AG20443 (cell line): ENCODE data around the gene ENTPD3.
A peak's percentile ranks its signal among the peaks of the same experiment; 100 is the strongest.

ENCODE experiments used
- DNase-seq: peaks from one replicate; pipeline ENCODE4 v3.0.0; 2012; ENCODE audit warnings: low spot score, mixed read lengths

Gene ENTPD3

DNA sequence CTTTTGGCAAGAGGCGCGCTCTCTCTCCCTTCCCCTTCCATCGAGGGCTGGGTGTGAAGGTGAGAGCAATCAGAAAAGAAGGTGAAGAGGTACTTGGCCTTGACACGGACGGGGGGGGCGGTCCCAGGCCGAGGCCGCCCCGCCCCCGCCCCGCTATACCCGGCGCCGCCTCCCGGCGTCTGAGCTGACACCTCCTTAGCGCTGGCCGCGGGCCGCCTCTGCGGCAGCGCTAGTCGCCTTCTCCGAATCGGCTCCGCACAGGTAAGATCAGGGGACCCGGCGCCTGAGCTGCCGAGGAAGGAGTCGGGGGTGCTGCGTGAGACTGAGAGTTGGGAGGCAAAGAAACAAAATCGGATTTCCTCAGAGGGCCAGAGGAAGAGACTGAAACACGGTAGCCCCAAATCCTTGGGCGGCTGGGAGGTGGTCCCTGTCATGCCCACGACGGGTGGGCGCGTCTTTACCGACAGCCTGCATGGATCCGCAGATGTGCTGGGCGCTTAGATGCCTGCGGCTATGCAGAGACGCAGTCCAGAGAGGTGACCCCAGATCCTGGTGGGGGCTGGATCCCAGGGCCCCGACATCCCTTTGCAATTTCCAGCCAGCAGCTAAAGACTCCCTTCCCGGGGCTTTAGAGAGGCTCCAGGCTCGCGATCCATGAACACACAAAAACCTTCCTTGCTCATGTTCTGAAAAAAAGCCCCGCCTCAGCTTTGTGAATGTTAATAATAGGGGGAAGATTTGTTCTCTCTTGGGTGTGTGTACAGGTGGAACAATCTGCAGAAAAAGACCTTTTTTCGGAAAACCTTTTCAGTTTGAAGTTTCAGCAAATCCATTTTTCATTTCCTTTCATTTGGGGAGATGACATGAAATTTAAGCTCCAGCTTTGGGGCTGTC, at the start of gene ENTPD3:
Gene ENTPD3, plus strand, starts transcription at position 184 of the 894 bp plus-strand sequence. CDS start 874 bp downstream, outside the sequence.
- peak; percentile 67 for DNase-seq

- DNase-seq = no peak
Observed at GRCh38 chr3:40339871-40340270, 47.1 kb upstream of the ENTPD3 start.

DNA sequence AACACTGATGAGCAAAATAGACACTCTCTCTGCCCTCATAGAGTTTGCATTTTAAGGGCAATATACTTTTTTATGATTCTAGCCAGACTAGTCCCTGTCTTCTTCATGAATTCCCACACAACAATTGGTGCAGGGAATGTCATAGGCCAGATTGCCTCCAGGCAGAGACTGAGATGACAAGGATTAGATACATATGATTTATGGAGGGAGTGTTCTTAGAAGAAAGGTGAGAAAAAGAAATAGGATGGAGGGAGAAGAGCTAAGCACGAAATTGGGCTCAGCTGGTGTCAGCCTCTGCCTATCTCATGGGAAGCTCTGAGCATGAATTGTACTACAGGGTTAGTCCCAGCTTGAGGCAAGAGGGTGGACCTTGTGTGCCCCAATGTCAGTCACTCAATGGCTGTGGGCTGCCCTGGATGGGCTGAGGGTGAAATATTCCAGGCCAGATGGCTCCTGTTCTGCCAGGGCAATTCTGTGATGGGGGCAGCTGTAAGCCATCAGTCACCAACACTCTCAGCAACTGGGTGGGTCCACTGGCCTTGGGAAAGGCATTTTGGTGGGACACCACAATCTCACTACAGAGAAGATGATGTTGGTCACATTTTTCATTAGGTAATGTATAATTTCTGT, 46.3 kb upstream of the ENTPD3 start:
- no peak for DNase-seq

GRCh38 chr3:40341671-40342070, 45.3 kb upstream of the ENTPD3 start:
- no peak for DNase-seq

- no peak for DNase-seq
Observed at GRCh38 chr3:40350529-40350928, 36.5 kb upstream of the ENTPD3 start.

DNA sequence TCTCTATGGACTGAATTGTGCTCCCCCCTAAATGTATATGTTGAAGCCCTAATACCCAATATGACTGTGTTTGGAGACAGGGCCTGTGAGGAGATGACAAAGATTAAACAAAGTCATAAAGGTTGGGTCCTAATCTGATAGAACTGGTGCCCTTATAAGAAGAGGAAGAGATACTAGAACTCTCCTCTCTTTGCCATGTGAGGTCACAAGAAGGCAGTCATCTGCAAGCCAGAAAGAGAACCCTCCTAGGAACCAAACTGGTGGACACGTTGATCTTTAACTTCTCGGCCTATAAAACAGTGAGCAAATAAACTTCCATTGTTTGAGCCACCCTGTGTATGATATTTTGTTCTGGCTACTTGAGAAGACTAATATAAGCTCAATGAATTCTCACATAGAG, 31.6 kb upstream of the ENTPD3 start:
- DNase-seq = no peak

DNA sequence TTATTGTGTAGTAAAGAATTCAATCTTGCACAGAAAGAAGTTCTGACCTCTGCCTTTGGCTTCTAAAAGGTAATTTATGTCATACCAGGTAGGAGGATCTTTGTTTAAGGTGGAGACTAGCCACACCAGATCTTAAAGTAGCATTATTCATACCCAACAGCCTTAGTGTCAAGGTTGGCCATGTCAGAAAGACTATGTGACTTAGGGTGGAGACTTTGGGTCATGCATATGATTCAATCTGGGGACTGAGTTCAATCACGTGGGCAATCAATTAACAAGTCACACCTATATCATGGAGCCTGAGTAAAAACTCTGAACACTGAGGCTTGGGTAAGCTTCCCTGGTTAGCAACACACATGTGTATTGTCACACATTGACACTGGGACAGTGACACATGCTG, 28.5 kb upstream of the ENTPD3 start:
- no peak for DNase-seq

DNA sequence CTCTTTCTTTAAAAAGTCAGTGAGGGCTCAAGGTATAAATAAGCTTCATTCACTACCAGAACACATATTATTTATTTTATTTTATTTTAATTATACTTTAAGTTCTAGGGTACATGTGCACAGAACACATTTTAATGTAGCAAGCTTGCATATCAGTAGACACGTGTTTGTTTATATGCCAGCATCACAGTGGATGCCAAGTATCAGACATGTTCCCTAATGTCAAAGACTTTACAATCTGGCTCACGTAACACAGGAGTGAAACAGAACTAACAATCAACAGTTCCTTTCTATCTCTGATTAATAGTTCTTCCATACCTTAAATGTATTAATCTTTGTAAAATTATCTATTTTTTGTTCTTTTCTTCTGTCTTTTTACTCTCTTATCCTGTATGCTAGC, 23.3 kb upstream of the ENTPD3 start:
- DNase-seq = no peak

DNA sequence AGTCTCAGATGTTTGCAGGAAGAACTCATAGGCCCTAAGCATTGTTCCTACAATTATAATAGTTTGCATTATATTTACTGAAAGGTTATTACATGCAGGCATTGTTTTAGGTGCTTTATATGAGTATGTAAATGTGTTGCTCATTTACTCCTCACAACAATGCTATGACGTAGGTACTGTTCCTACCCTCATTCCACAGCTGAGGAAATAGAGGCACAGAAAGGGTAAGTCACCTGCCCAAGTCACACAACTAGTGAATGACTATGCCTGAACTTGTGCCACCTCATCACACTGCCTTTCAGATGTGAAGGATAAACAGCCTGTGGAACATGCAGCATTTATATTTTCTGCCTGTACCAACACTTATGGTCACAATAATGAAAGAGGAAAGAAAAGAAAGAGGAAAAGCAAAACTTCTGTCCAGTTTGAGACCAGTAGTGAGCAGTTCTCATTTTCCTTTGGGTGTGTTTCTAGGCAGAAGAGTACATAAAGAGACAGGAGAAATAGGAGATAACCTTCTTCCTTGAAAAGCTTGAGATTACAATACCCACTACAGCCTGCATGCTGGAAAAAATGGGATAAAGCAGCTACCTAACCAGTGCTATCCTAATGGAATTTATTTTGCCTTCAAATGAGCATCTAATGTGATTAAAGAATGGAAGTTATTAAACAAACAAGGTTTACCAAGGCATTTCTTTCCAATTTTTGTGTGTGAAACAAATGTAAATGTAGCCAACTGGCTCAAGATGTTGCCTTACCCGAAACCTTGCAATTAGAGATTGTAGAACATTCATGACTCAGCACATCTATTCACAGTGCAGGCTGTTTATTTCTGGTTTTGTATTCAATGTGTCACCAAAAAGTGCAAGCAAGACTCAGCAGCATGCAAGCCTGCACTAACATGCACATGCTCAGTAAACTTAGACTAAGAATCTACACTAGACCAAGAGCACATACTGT, 20.5 kb upstream of the ENTPD3 start:
- DNase-seq = no peak

GRCh38 chr3:40369716-40370115, 17.3 kb upstream of the ENTPD3 start:
- no peak for DNase-seq

GRCh38 chr3:40377822-40378221, 9.2 kb upstream of the ENTPD3 start:
- DNase-seq = no peak

DNA sequence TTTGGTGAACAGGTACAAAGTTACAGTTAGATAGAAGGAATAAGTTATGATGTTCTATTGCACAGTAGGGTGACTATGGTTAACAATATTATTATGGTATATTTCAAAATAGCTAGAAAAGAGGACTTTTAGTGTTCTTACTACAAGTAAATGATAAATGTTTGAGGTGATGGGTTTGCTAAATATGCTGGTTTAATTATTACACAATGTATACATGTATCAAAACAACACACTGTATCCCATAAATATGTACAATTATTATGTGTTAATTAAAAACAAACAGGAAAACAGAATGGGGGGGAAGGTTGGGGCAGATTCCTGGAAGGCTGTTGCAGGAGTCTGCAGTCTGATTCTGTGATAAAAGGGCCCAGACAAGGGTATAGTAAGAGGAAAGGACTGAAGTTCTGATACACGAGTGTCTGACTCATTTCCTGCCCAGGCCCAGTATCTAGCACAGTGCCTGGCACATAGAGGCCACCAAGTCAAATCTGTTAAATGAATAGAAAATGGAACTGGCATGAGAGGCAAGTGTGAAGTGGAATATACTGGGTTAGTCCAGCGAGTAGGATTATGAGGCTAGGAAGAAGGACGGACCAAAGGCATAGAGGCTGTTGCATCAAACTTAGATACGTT, 7.2 kb upstream of the ENTPD3 start:
- no peak for DNase-seq

- no peak for DNase-seq
Observed at GRCh38 chr3:40381904-40382616, 4.9 kb upstream of the ENTPD3 start.

DNA sequence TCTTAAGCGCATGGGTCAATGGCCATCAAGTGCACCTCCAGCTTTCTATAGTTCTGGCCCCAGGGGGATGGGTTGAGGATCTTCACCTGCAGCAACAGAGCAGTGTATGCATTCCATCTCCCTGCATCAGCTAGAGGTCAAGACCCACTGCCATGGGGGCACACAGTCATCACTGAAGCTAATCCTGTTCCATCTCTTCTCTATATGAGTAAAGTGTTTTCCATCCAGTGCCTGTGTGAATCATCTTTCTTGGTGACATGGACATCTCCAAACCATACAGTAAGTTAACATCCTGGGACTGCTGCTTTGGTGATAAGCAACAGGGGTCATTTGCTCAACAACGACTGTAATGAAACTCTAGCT, 4.4 kb upstream of the ENTPD3 start:
- DNase-seq = no peak

- no peak for DNase-seq
Observed at GRCh38 chr3:40386213-40386612, 771 bp upstream of the ENTPD3 start.

GRCh38 chr3:40387895-40388254, 891 bp downstream of the ENTPD3 start:
- no peak for DNase-seq

- DNase-seq = no peak
Observed at GRCh38 chr3:40396406-40396805, 9.4 kb downstream of the ENTPD3 start.

DNA sequence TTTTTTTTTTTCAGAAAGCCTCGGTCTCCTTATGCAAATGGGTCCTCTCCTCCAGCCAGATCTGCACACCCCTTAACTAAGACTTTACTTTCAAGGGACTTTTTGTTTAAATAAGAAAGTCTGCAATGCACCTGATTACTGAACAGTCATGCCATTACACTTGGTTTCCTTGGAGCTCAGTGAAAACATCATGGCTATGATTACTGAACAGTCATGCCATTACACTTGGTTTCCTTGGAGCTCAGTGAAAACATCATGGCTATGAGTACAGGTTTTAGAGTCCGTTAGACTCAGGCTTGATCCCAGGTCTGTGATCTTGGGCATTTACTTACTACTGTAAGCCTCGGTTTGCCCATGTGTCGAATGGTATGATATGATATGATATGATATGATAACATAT, 10.1 kb downstream of the ENTPD3 start:
- DNase-seq = no peak

GRCh38 chr3:40397912-40398311, 10.9 kb downstream of the ENTPD3 start:
- DNase-seq = no peak

DNA sequence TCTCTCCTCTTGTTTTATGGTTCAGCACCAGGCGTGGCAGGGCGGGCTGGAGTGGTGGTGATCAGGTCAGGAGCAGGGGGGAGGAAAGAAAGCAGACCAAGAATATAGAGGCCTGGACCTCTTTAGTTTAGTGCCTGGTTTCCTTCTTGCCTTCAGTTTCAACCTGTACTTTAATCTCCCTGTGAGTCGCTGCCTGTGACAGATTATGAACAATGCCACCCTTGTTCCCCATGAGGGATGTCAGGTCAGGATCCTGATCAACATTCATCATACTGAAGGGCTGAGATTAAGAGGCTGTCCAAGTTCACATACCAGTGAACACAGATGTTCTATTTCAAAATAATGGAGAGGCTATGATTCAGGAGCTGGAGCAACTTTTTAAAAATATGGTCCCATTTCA, 11.4 kb downstream of the ENTPD3 start:
- no peak for DNase-seq

- no peak for DNase-seq
Observed at GRCh38 chr3:40404591-40405198, 17.7 kb downstream of the ENTPD3 start.
